ENCODE results near the gene MDP1. TPM values are rescaled to one million over a fixed set of nuclear protein-coding genes. Genes with fewer than 3 reads are reported as not detected.

Gene MDP1
- total and polyA plus RNA-seq, 10 donors, result 11.0 to 39.6 (median 22.4) TPM

GRCh38 chr14:24258119-24258518 is 42.3 kb upstream of the MDP1 start:
- TF ChIP-seq POLR2A (IDR thresholded peaks at IDR 0.05), result no peak
- no peak for TF ChIP-seq CTCF (IDR thresholded peaks at IDR 0.05 in 8 of 11, conservative IDR thresholded peaks at IDR 0.05 in 3 of 11)
- TF ChIP-seq POLR2AphosphoS5 (IDR thresholded peaks at IDR 0.05), result no peak
- intact Hi-C loops (cut with DNase I; ENCODE audit: low total_unique reads), result no loop called here
- peaks cover 0 to 89% (median 6%) of the 10 kb centered on the region in 6 donors for H3K36me3 ChIP-seq

DNA sequence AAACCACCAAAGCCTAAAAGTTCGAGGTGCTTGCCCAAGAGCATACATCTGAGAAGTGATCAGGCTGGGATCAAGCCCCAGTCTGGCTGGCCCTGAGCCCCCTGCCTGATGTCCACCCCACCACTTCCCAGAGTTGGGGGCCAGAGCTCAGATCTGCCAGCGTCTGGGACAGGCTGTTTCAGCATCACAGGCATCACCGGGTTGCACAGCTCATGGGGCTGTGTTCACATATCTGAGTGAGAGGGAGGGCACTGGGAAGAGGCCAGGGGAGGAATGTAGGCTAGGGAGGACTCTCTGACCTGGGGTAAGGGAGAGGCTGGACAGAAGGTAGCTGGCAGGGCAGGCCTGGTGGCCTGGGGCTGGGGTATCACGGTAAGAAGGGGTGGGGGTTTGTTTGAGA is 41.1 kb upstream of the MDP1 start:
- intact Hi-C loops (cut with DNase I; ENCODE audit: low total_unique reads), result no loop called here
- peak; percentile 66 for DNase-seq
- Histone ChIP-seq H3K27ac (peak overlapping the region in 1 of 8 donors; percentile 21), H3K4me3 (no peak overlapping the region), H3K4me1 (no peaks in the 10 kb centered on the region), H3K27me3 (replicated peaks in 1 of 7) (no peaks in the 10 kb centered on the region), H3K36me3 (peaks cover 0 to 91% (median 6%) of the 10 kb centered on the region in 6 donors), H3K9me3 (no peaks in the 10 kb centered on the region)
- TF ChIP-seq POLR2A (IDR thresholded peaks at IDR 0.05), result no peak
- no peak for TF ChIP-seq CTCF (IDR thresholded peaks at IDR 0.05 in 8 of 11, conservative IDR thresholded peaks at IDR 0.05 in 3 of 11)
- TF ChIP-seq POLR2AphosphoS5 (IDR thresholded peaks at IDR 0.05), result no peak
- WGBS, 5 donors, result 67 to 92% (median 90%) methylated on average over 4 of the region's 4 CpGs

More at GRCh38 chr14:24258119-24258518, 42.3 kb upstream of the MDP1 start:
- no peak overlapping the region for H3K27ac ChIP-seq
- 85 to 96% (median 94%) methylated on average over 9 of the region's 9 CpGs for WGBS, 5 donors
- no peaks in the 10 kb centered on the region for H3K9me3 ChIP-seq
- H3K27me3 ChIP-seq (replicated peaks in 1 of 7), result no peaks in the 10 kb centered on the region
- H3K4me3 ChIP-seq, result no peak overlapping the region
- H3K4me1 ChIP-seq, result no peaks in the 10 kb centered on the region
- DNase-seq, result peak; percentile 51

GRCh38 chr14:24255931-24256711 is 40.3 kb upstream of the MDP1 start:
- Histone ChIP-seq H3K27ac (no peak overlapping the region), H3K4me1 (peaks cover 0 to 6% (median 0%) of the 10 kb centered on the region in 6 donors), H3K36me3 (peaks cover 0 to 83% (median 6%) of the 10 kb centered on the region in 6 donors), H3K4me3 (no peak overlapping the region), H3K9me3 (no peaks in the 10 kb centered on the region), H3K27me3 (replicated peaks in 1 of 7) (no peaks in the 10 kb centered on the region)
- WGBS, 5 donors, result 91 to 97% (median 96%) methylated on average over 11 to 12 of the region's 12 CpGs
- TF ChIP-seq POLR2AphosphoS5 (IDR thresholded peaks at IDR 0.05) (no peak), POLR2A (IDR thresholded peaks at IDR 0.05) (no peak), CTCF (IDR thresholded peaks at IDR 0.05 in 8 of 11, conservative IDR thresholded peaks at IDR 0.05 in 3 of 11) (no peak)
- DNase-seq, result peak; percentile 36
- intact Hi-C loops (cut with DNase I; ENCODE audit: low total_unique reads), result no loop called here

DNA sequence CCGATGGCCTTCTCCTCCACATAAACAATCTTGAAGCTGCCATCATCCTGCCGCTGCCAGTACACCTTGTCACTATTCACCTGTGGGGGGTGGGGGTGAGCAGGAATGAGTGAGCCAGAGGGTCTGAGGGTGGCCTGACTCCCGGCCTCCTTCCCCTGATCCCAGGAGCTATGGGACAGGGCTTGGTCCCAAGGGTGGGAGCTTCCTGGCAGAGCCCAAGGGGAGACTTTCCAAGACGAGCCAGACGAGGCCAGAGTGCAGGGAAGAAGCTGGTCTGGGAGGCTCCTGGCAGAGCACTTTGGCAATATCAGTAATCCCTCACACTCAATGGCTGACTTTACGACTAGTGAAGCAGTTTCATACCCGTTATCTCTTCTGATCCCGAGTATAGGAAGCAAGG is 39.6 kb upstream of the MDP1 start:
- H3K4me1 ChIP-seq, result peaks cover 0 to 12% (median 0%) of the 10 kb centered on the region in 6 donors
- DNase-seq, result no peak
- intact Hi-C loops (cut with DNase I; ENCODE audit: low total_unique reads), result no loop called here
- H3K9me3 ChIP-seq, result no peaks in the 10 kb centered on the region
- H3K36me3 ChIP-seq, result peaks cover 0 to 76% (median 6%) of the 10 kb centered on the region in 6 donors
- no peaks in the 10 kb centered on the region for H3K27me3 ChIP-seq (replicated peaks in 1 of 7)
- no peak overlapping the region for H3K27ac ChIP-seq
- TF ChIP-seq POLR2AphosphoS5 (IDR thresholded peaks at IDR 0.05), result no peak
- TF ChIP-seq POLR2A (IDR thresholded peaks at IDR 0.05), result no peak
- no peak for TF ChIP-seq CTCF (IDR thresholded peaks at IDR 0.05 in 8 of 11, conservative IDR thresholded peaks at IDR 0.05 in 3 of 11)
- H3K4me3 ChIP-seq, result no peak overlapping the region
- 89 to 97% (median 94%) methylated on average over 5 to 8 of the region's 8 CpGs for WGBS, 5 donors

Measured in spleen (tissue), 11 donors.